CD14-positive monocyte (primary cell): ENCODE results near the gene PTPRN2. TPM values are rescaled to one million over a fixed set of nuclear protein-coding genes. Genes with fewer than 3 reads are reported as not detected.

ENCODE experiments used
- DNase-seq, 3 donors: peaks; one replicate each; pipeline ENCODE4 v3.0.0-alpha.2; 2011 to 2022
- H2AFZ ChIP-seq: 2 replicates; pipeline ENCODE4 v1.6.0; 2012; ENCODE audit warnings: mild to moderate bottlenecking, low read depth, low read length, inconsistent platforms; ENCODE audit not compliant: insufficient read depth, poor library complexity, severe bottlenecking
- H3K27ac ChIP-seq, 2 donors: 1 replicate in 1 of 2; 2 replicates in 1 of 2; pipeline ENCODE4 v1.5.1; 2012 to 2013; ENCODE audit warnings: low read length in 2 of 2, control low read depth in 1 of 2, inconsistent platforms in 1 of 2, low read depth in 1 of 2, mild to moderate bottlenecking in 1 of 2
- H3K27me3 ChIP-seq, 2 donors: one replicate each; pipeline versions ENCODE4 v1.6.0 to v1.6.1; 2011 to 2013; ENCODE audit warnings: low read length in 2 of 2; ENCODE audit not compliant: control insufficient read depth in 2 of 2, insufficient read depth in 2 of 2
- H3K36me3 ChIP-seq, 2 donors: replicated peaks in 1 of 2; 1 replicate in 1 of 2; 2 replicates in 1 of 2; pipeline versions ENCODE4 v1.5.1 to v1.6.1; 2012 to 2013; ENCODE audit warnings: low read length in 2 of 2, control low read depth in 1 of 2, inconsistent platforms in 1 of 2, mild to moderate bottlenecking in 1 of 2; ENCODE audit not compliant: insufficient read depth in 2 of 2, control insufficient read depth in 1 of 2
- H3K4me1 ChIP-seq, 2 donors: 1 replicate in 1 of 2; 2 replicates in 1 of 2; pipeline versions ENCODE4 v1.5.1 to v1.6.1; 2012 to 2013; ENCODE audit warnings: low read length in 2 of 2, control low read depth in 1 of 2, inconsistent platforms in 1 of 2, mild to moderate bottlenecking in 1 of 2, moderate library complexity in 1 of 2; ENCODE audit not compliant: insufficient read depth in 2 of 2, control insufficient read depth in 1 of 2
- H3K4me2 ChIP-seq: replicated peaks from 2 replicates; pipeline ENCODE3; 2012; ENCODE audit warnings: low read length, moderate library complexity, mild to moderate bottlenecking; ENCODE audit not compliant: poor library complexity, severe bottlenecking; ENCODE audit errors: extremely low read depth
- H3K4me3 ChIP-seq, 3 experiments: fragments of 200-600 bp in 1 of 3; sonication (generic) in 1 of 3; replicated peaks in 1 of 3; 1 replicate in 2 of 3; 2 replicates in 1 of 3; pipeline ENCODE4 v1.5.1; 2011 to 2013; ENCODE audit warnings: low read length in 3 of 3, mild to moderate bottlenecking in 3 of 3, control low read depth in 2 of 3, low read depth in 2 of 3, inconsistent platforms in 1 of 3, moderate library complexity in 1 of 3
- H3K79me2 ChIP-seq: 2 replicates; pipeline ENCODE4 v1.6.0; 2012; ENCODE audit warnings: mild to moderate bottlenecking, control low read depth, inconsistent platforms, low read length, moderate library complexity; ENCODE audit not compliant: insufficient read depth
- H3K9ac ChIP-seq: 2 replicates; pipeline ENCODE4 v1.6.0; 2017; ENCODE audit warnings: low read length, mild to moderate bottlenecking; ENCODE audit not compliant: insufficient read depth, poor library complexity, severe bottlenecking
- H3K9me3 ChIP-seq, 2 donors: replicated peaks in 1 of 2; 1 replicate in 1 of 2; 2 replicates in 1 of 2; pipeline versions ENCODE4 v1.5.1 to v1.6.1; 2012 to 2013; ENCODE audit warnings: low read length in 2 of 2, control low read depth in 1 of 2; ENCODE audit not compliant: control insufficient read depth in 1 of 2, insufficient read depth in 1 of 2
- H4K20me1 ChIP-seq: 2 replicates; pipeline ENCODE4 v1.6.0; 2012; ENCODE audit warnings: mild to moderate bottlenecking, low read length, control low read depth, moderate library complexity; ENCODE audit not compliant: insufficient read depth
- H3K27ac Mint-ChIP-seq, 7 donors: one replicate each; pipeline ENCODE4 v1.8.0; 2020; ENCODE audit warnings: mild to moderate bottlenecking in 7 of 7, mixed read lengths in 7 of 7, moderate library complexity in 6 of 7, inconsistent platforms in 2 of 7
- H3K27me3 Mint-ChIP-seq, 3 donors: one replicate each; pipeline ENCODE4 v1.8.0; 2021 to 2022; ENCODE audit warnings: low read depth in 3 of 3, mild to moderate bottlenecking in 3 of 3, mixed read lengths in 3 of 3, moderate library complexity in 3 of 3, inconsistent platforms in 1 of 3
- H3K36me3 Mint-ChIP-seq, 2 donors: one replicate each; pipeline ENCODE4 v1.8.0; 2020; ENCODE audit warnings: mixed read lengths in 2 of 2, inconsistent platforms in 1 of 2, mild to moderate bottlenecking in 1 of 2
- H3K4me1 Mint-ChIP-seq: one replicate; pipeline ENCODE4 v1.8.0; 2020; ENCODE audit warnings: mild to moderate bottlenecking, mixed read lengths
- H3K4me3 Mint-ChIP-seq, 2 donors: one replicate each; pipeline ENCODE4 v1.8.0; 2020; ENCODE audit warnings: mild to moderate bottlenecking in 2 of 2, mixed read lengths in 2 of 2, moderate library complexity in 1 of 2
- H3K9me3 Mint-ChIP-seq, 7 donors: one replicate each; pipeline ENCODE4 v1.8.0; 2020 to 2022; ENCODE audit warnings: mixed read lengths in 7 of 7, mild to moderate bottlenecking in 6 of 7, moderate library complexity in 6 of 7, inconsistent platforms in 2 of 7
- CTCF ChIP-seq: fragments of 200-600 bp; IDR thresholded peaks from one replicate; pipeline ENCODE4 v1.8.0; 2022; ENCODE audit warnings: antibody characterized with exemption, mild to moderate bottlenecking
- WGBS: methylation state at CpG from one replicate; pipeline ENCODE4 v1.1.5; 2013; ENCODE audit warnings: missing lambda C conversion rate; ENCODE audit not compliant: insufficient coverage; 5-methylcytosine and 5-hydroxymethylcytosine counted together
- intact Hi-C, 2 donors: fragments of 100-400 bp; cut with micrococcal nuclease; formaldehyde crosslinking; loops; one replicate each; pipeline versions ENCODE4 v1.15.0 to v1.15.1; 2023
- polyA plus RNA-seq, 3 donors: library from polyadenylated mRNA; depleted of rRNA in 1 of 3; unstranded in 2 of 3; stranded (reverse) in 1 of 3; fragments of 300-500 nt in 2 of 3; fragments of >200 nt in 1 of 3; fragmentation: Illumina TruSeq in 2 of 3; gene quantifications; 1 replicate in 2 of 3; 2 replicates in 1 of 3; pipeline ENCODE4 v1.2.3, GENCODE V29; 2012 to 2021

The PTPRN2 gene
- polyA plus RNA-seq, 3 donors, result 0.25 to 1.4 (median 0.97) TPM

- Mint-ChIP-seq H3K27me3 (peaks cover 2% of the 10 kb centered on the region in 3 donors), H3K36me3 (no peaks in the 10 kb centered on the region), H3K4me3 (no peak overlapping the region), H3K27ac (no peak overlapping the region), H3K4me1 (no peaks in the 10 kb centered on the region), H3K9me3 (peaks cover 10 to 17% (median 12%) of the 10 kb centered on the region in 7 donors)
- no peaks in the 10 kb centered on the region for H4K20me1 ChIP-seq
- TF ChIP-seq CTCF, result no peak
- H3K9me3 ChIP-seq, result peaks cover 0 to 15% of the 10 kb centered on the region in 2 donors
- H3K27ac ChIP-seq, result no peak overlapping the region
- DNase-seq, result no peak
- no peak overlapping the region for H2AFZ ChIP-seq
- 86% methylated on average over 20 of the region's 28 CpGs for WGBS
- H3K9ac ChIP-seq, result no peak overlapping the region
- H3K27me3 ChIP-seq, result no peaks in the 10 kb centered on the region
- no peak overlapping the region for H3K4me3 ChIP-seq
- no peaks in the 10 kb centered on the region for H3K4me1 ChIP-seq
- intact Hi-C loops, result no loop called here
- no peak overlapping the region for H3K4me2 ChIP-seq
- H3K79me2 ChIP-seq, result no peaks in the 10 kb centered on the region
- H3K36me3 ChIP-seq, result no peaks in the 10 kb centered on the region
Measured at GRCh38 chr7:158395780-158396278, 191.8 kb downstream of the PTPRN2 start.

GRCh38 chr7:158395349-158395748 is 192.3 kb downstream of the PTPRN2 start:
- Histone ChIP-seq H3K36me3 (no peaks in the 10 kb centered on the region), H3K27me3 (no peaks in the 10 kb centered on the region), H4K20me1 (no peaks in the 10 kb centered on the region), H3K4me1 (no peaks in the 10 kb centered on the region), H3K79me2 (no peaks in the 10 kb centered on the region), H2AFZ (no peak overlapping the region), H3K4me3 (no peak overlapping the region), H3K27ac (no peak overlapping the region), H3K9ac (no peak overlapping the region), H3K9me3 (peaks cover 0 to 15% of the 10 kb centered on the region in 2 donors), H3K4me2 (no peak overlapping the region)
- intact Hi-C loops, result no loop called here
- Mint-ChIP-seq H3K36me3 (no peaks in the 10 kb centered on the region), H3K27me3 (peaks cover 0 to 2% (median 2%) of the 10 kb centered on the region in 3 donors), H3K27ac (no peak overlapping the region), H3K9me3 (peaks cover 10 to 17% (median 12%) of the 10 kb centered on the region in 7 donors), H3K4me1 (no peaks in the 10 kb centered on the region), H3K4me3 (no peak overlapping the region)
- no peak for TF ChIP-seq CTCF
- DNase-seq, result no peak
- no CpG with 5 or more reads among the region's 46 CpGs for WGBS
